ENCODE data around the gene ZNF189.

Gene ZNF189

DNA sequence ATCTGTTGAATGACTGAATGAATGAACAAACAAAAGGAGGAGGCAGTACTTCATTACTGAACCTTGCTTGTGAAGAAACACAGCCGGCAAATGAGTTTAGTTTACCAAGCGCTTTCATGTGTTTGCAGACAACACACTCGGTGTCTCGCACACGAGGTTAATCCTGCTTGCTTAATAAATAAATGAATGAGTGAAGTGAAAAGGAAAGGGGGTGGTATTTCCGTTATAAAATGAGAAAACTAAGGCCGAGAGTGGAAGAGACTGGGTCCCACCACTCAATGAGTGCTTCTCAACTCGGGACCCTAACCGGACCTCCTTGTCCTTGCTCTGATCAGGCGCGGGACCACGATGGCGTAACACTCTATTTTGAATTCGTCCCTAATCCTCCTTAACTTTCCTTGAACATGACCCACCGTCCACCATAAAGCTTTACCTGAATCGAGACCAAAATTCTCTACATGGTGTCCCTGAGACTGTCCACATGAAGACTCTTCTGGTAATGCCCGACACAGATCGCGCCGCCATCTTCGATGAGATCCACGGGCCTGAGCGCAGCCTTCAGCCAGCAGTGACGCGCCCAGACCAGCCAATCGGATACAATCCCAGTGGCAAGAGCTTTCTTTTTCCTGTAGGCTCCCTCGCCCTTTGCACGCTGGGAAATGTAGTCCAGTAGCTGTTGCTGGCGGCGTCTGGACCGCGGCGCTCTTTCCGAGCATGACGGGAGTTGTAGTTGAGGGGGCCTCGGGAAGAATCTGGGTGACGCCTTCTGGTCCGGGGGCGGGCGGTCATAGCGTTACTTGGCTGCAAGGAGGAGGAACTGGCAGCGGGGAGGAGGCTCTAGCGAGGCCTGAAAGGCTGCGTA lies at the start of gene ZNF189, which contains the start of gene MRPL50:
TSS of gene ZNF189 (plus strand) at position 784 of the 862 bp plus-strand sequence. CDS start 306 bp downstream, outside the sequence.
TSS of gene MRPL50 (minus strand) at position 551 of the 862 bp plus-strand sequence. CDS start at position 525, 26 bp downstream.
- peak; percentile 96 for DNase-seq (ENCODE audit: low read depth)

DNA sequence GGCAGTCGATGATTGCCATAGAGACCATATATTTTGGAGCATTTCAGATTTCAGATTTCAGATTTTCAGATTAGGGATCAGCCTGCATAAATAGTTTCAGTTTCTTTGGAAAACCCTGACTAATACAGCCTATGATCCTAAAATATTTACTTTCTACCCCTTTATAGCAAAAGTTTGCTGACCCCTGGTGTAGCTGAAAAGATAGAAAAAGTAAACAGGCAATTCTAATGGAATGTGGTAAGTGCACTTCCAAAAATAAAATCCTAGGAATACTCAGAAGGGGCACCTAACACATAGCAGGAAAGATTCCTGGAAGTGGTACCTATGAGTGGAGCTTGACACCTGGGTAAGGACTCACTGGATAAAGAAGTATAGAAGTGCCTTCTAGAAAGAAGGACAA lies 48.4 kb upstream of the ZNF189 start:
- DNase-seq (ENCODE audit: low read depth): no peak

DNA sequence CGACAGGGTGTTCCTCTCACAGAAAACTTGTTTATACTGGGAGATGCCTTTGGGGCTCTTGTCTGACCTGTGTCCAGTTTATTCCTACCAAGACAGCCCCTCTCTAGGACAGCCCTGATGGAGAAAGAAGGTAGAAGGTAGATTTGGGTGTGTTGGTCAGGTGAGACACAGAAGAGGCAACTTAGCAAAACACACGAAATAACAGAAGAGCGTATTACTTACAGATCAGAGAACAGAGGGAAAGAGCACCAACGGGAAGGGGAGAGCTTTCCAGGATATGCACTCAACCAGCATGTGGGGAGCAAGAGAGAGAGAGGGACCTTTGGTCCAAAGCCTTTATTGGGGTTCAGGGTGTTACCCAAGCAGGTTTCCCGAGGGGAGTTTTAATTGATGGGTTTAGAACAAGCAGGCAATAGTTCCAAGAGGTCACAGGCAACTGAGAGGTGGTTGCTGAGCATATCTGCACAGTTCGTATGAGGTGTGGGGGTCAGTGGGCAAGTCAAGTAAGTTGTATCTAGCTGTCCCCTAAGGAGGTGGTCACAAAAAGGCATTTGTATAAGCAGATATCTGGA lies 45.7 kb upstream of the ZNF189 start:
- DNase-seq (ENCODE audit: low read depth): no peak

DNA sequence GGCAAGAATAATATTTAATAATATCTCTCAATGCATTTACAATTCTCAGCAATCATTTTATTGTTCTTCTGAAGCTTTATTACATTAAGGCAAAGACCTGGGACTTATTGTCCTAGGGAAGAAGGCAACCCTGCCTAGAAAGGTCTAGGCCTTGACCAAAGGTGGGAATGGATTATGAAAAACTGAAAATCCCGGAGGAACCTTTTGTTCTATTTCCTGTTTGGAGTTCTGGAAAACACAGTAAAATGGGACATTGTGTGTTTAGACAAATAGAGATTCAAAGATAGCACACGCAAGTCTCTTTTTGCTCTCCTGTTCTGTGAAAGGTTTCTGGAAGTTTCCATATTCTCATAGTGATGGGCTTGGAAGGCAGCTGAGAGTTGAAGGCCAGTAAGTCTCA lies 45.0 kb upstream of the ZNF189 start:
- no peak for DNase-seq (ENCODE audit: low read depth)

DNA sequence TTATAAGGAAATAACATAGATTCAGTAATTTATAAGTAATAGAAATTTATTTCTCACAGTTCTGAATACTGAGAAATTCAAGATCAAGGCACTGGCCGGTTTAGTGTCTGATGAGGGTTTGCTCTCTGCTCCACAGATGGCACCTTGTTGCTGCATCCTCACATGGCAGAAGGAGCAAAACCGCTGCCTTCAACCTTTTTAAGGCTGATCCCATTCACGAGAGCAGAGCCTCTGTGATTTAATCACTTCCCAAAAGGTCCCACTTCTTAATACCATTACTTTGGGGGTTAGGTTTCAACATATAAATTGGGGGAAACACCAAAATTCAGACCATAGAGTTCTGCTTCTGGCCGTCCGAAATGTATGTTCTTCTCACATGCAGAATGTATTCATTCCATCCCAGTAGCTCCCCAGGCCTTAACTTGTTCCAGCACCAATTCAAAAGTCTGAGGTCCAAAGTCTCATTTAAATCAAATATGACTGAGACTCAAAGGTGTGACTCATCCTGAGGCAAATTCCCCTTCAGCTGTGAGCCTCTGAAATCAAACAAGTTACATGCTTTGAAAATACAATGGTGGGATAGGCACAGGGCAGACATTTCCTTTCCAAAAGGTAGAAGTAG lies 44.4 kb upstream of the ZNF189 start:
- DNase-seq (ENCODE audit: low read depth): no peak

DNA sequence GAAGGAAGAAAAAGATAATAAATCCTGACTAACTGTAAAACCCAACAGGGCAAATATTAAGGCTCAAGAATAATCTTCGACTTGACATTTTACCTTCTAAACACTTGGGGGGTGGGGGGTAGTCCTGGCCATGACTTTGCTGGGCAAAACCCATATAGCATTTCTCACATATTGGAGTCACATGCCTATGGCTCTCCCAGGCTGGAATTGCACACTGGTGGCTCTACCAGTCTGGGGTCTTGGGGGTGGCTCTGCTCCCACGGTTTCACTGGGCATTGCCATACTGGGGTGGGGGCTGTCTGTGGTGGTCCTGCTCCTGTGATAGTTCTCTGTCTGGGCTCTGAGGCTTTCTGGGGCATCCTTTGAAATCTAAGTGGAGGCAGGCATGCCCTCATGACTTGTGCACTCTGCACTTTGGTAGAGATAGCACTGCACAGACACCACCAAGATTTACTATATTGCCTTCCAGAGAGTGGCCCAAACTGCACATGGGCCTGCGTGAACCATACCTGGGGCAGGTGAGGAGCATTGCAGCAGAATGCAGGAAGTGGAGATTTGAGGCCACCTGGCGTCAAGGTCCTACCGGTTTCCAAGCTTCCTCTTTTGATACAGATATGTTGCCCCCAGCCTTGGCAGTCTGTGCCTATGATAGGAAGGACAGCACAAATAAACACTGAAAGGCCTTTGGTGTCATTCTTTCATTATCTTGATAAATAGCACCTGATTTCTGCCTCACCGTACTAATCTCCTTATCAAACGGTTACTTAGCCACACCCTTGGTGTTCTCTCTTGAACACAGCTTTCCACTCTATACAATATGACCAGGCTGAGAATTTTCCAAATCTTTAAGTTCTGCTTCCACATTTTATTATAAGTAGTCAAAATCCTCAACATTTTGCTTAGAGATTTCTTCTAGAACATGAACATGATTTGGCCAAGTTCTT lies 43.6 kb upstream of the ZNF189 start:
- no peak for DNase-seq (ENCODE audit: low read depth)

DNA sequence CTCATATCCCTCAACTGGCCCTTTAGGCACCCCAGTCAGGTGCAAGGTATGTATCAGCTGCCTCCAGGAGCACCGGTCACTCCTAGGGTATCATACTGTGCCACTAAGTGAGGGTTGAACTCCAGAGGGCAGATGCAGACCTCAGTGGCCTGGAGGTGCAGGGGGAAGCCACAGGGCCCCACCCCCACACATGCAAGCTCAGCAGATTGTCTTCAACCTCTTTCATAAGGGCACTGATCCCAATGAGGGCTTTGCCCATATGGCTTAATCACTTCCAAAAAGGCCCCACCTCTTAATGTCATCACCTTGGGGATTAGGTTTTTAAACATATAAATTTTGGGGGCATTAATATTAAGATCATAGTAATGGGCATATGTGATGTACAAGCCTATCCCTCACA lies 42.0 kb upstream of the ZNF189 start:
- DNase-seq (ENCODE audit: low read depth): no peak

DNA sequence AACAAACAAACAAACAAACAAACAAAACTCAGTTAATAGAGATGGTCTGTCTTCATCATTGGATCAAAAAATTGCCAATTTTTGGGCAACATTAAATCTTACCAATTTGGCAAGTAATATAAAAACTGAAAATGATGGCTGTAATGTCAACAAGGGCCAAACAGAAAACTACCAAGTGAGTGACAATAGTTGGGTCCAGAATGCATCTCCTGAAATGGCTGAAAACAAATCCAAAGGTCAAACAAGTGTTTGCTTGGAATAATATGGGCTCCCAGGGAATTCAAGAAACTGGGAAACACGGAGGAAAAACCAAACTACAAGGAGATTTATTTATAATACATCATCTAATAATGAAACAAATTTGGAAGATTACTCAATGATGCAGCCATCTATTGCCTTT lies 39.0 kb upstream of the ZNF189 start:
- DNase-seq (ENCODE audit: low read depth): no peak

DNA sequence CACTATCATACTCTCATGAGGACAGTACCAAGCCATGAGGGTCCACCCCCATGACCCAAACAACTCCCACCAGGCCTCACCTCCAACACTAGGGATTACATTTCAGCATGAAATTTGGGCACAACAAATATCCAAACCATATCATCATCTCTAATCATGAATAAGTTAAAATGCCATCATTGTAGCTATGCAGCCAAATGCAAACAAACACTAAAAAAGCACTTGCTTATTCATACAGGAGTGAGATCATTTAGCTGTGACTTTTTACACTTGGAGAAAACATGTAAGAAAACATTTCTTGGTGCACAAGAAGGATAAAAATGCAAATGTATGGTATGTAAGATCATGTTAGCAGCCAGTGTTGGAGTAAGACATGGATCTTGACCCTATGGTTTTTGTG lies 38.0 kb upstream of the ZNF189 start:
- no peak for DNase-seq (ENCODE audit: low read depth)

DNA sequence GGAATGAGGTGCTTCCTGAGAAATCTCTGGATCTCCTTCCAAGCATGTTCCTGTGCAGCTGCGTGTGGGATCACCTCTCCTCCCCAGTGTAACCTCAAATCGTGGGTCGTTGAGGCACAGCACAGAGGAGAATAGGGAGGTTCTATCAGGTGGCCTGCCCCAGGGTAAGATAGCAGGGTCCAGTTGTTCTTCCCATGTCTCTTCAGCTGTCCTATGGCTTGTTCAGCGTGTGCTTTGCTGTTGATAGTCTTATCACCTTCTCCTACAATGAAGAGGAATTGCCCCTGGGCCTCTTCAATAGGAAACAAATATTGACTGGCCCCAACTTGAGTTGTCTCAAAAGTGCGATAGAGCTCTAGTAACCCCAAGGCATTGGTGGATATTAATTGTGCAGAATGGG lies 36.2 kb upstream of the ZNF189 start:
- DNase-seq (ENCODE audit: low read depth): no peak

DNA sequence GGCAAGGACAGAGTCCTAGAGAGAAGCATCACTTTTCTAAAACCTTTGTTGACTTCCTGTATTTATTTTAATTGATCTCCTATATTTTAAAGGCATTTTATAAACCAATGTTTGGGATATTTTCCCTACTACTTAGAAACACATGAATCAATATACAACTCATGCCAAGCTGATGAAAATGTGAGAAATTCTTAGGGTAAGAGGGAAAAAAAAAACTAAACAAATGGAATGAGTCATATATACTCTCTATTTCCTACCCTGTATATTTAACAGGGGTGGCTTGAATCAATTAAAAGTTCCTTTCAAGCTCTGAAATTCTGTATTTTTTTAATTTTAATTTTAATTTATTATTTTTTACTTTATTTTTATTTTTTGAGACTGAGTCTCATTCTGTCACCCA lies 33.5 kb upstream of the ZNF189 start:
- no peak for DNase-seq (ENCODE audit: low read depth)

DNA sequence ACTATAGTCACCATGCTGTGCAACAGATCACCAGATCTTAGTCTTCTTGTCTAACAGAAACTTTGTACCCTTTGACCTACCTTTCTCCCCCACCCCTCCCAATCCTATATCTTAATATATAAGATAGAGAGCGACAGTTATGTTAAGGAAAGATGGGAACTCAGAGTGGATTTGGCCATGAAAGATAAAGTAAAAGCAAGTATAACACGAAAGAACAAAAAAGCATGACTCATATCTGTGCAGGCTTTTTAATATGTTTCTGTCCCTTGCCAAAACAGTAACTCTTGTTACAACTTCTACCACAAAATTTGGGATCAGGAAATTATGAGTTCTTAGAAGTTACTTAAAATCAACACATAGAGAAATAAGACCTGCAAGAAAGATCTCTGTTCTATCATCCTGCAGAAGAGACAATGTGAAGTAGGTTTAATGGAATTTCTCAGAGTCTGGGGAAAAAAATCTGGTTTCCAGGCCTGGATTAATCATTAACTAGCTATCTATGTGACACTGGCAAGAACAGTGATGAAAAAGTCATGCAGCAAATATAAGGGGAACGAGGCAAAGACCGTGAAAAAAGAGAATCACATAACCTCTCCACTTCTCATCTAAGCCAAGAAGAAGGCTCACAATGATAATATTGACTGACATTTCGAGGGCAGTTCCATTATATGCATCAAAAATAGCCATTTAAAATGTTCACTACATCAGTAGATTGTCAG lies 32.5 kb upstream of the ZNF189 start:
- DNase-seq (ENCODE audit: low read depth): no peak

DNA sequence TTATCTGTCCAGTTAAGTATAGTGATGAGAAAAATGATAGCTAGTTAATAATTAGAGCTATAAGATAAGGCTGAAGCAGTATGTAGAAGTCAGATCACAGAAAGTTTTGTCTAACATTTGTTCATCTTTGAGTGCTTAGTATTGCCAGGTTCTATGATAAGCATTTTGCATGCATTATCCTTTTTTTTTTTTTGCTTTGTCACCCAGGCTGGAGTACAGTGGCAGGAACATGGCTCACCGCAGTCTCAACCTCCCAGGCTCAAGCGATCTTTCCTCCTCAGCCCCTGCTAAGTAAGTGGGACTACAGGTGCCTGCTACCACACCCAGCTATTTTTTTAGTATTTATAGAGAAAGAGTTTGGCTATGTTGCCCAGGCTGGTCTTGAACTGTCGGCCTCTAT lies 31.3 kb upstream of the ZNF189 start:
- no peak for DNase-seq (ENCODE audit: low read depth)

DNA sequence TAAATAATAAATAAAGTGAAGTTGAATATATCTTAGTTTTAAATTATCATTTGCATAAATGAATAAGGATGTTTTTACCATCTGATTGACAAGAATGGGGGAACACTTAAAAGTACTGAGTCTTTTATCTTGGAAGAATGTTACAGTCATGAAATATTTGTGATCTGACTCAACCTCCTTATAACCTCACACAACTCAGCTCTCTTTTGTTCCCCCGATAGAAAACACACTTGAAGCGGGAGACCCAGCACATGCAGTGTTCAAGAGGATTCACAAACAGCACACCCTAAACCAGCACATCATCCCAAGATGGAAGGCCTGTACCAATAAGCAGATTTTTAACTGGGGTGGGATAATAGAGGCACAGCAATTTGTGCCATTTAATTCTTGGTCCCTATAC lies 29.4 kb upstream of the ZNF189 start:
- DNase-seq (ENCODE audit: low read depth): no peak

DNA sequence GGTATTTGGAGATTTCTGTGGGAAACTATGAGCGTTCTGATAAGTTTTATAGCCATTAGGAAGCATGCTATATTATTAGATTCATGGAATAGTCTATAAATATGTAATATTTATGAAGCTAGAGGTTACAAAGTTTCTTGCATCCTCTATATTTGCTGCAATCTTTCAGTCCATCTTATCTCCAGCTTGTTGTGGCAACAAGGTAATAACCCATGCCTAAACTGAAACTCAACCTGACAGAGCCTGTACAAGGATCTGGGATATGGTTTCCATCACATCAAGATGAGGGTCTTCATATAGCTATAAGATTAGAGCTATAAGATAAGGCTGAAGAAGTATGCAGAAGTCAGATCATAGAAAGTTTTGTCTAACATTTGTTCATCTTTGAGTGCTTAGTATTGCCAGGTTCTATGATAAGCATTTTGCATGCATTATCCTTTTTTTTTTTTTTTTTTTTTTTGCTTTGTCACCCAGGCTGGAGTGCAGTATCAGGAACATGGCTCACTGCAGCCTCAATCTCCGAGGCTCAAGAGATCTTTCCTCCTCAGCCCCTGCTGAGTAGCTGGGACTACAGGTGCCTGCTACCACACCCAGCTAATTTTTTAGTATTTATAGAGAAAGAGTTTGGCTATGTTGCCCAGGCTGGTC lies 28.6 kb upstream of the ZNF189 start:
- no peak for DNase-seq (ENCODE audit: low read depth)

DNA sequence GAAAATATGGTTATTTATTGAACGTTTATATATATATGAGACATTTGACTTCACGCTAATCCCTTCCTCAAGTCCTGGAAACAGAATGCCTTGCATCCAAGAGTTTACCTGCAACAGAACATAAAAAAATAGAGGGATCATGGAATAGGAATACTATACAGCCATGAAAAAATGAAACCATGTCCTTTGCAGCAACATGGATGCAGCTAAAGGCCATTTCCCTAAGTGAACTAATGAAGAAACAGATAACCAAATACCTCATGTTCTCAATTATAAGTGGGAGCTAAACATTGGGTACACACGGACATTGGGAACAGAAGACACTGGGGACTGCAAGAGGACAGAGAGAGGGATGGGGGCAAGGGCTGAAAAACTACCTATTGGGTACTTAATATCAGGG lies 26.8 kb upstream of the ZNF189 start:
- no peak for DNase-seq (ENCODE audit: low read depth)

DNA sequence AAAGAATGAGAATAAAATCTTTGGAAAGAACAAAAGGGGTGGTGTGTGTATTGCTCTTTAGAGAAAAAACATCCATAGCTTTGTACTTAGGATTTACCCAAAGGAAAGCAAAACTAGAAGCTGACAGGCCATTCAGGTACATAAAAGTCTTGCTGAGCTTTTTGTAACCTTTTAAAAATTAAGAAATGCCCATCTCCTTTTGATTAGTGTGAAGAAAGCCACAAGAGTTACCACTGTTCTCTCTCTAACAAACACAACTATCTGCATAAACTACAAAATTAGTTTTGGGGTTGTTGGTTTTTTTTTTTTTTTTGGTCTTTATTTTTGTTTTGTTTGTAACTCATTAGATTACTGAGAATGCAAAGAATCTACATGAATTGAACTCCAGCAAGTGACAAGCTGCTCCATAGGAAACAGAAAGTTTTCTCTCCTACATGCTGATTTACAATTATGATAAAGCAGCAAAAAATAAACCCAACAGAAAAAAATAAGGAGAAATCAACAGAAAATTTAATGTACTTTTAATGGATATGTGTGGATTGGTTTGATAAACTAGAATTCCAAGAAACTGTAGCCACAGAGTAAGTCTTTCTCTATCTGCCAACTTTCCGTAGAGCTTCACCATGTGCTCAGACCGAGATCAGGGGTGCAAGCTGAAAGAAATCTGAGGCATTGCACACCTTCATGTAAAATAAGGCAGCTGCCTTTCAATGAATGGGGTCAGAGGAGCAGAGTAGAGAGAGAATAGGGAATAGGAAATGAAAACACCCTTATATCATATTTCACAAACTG lies 26.1 kb upstream of the ZNF189 start:
- no peak for DNase-seq (ENCODE audit: low read depth)

DNA sequence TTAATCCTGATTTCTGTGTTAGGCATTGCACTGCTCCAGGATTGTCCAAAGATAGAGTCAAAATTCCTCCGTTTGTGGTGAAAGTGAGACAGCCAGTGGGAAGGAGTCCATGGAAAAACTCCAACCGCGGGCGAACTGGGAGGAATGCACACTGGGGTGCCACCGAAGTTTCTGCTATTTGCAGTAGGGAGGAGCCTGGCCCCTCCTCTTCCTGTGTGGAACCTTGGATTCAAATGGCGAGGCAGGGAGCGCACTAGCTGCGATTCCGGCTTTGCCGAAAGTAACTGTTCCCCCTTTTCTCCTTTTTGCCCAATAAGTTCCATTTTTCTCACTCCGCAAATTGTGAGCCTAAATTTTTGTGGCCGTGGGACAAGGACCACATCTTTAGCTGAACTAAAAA lies 23.1 kb upstream of the ZNF189 start:
- no peak for DNase-seq (ENCODE audit: low read depth)

DNA sequence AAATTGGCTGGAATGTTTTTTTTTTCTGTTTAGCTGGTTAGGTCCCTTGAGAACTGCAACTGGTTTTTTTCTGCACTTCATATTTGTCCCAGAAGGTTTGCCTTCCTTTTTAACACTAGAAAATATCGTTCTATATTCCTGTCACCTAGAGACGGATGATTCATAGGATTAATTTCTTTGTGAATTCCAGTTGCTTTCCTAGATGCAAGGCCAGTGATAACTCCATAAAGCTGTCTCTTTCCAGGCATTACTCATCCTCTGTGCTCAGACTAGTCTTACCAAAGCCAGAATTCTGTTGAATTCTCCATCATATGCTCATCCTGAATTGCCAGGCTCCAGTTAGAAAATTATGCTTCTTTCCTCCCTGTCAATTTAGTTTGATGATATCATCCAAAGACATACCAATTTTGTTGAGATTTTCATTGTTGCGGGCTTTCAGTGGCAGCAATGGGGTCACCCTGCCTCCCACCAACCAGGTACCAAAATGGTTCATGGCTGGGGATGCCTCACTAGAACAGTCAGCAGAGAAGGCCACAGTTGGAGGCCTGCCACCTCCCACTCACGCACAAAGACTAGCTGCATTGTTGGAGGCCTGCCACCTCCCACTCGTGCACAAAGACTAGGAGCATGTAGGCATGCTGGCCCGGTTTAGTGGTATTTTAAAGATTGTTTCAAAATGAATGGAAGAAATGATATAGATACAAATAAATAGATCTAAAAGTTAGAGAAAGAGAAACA lies 22.4 kb upstream of the ZNF189 start:
- no peak for DNase-seq (ENCODE audit: low read depth)

Measured in stimulated activated CD4-positive, alpha-beta T cell treated with anti-CD3 and anti-CD28 coated beads, Interleukin-2, amount 100 ng/mL, for 4 hours (primary cell).